Tibial artery (tissue), 4 donors: ENCODE measurements around the gene GNB4.

Experiments
- DNase-seq, 2 donors: peaks; one replicate each; pipeline ENCODE4 v3.0.0-alpha.2; 2019
- H3K27ac ChIP-seq, 2 donors: fragments of 200-600 bp; sonication (generic) in 1 of 2; 1 replicate in 1 of 2; 2 replicates in 1 of 2; pipeline ENCODE4 v1.5.1; 2018 to 2019; ENCODE audit warnings: mild to moderate bottlenecking in 1 of 2
- H3K27me3 ChIP-seq, 2 donors: fragments of 200-600 bp; sonication (generic) in 1 of 2; one replicate each; pipeline versions ENCODE4 v1.5.1 to v1.6.0; 2016 to 2019
- H3K36me3 ChIP-seq, 3 donors: fragments of 200-600 bp; sonication (generic) in 2 of 3; one replicate each; pipeline ENCODE4 v1.5.1; 2016 to 2019; ENCODE audit warnings: mild to moderate bottlenecking in 2 of 3
- H3K4me1 ChIP-seq, 4 donors: fragments of 200-600 bp; sonication (generic) in 2 of 4; 1 replicate in 3 of 4; 2 replicates in 1 of 4; pipeline ENCODE4 v1.5.1; 2016 to 2019
- H3K4me3 ChIP-seq, 2 donors: fragments of 200-600 bp; sonication (generic) in 1 of 2; 1 replicate in 1 of 2; 2 replicates in 1 of 2; pipeline ENCODE4 v1.5.1; 2018 to 2019; ENCODE audit warnings: mild to moderate bottlenecking in 2 of 2
- H3K9me3 ChIP-seq, 3 donors: fragments of 200-600 bp; sonication (generic) in 1 of 3; one replicate each; pipeline ENCODE4 v1.5.1; 2016 to 2019
- intact Hi-C: fragments of 100-400 bp; cut with DNase I; formaldehyde crosslinking; loops from one replicate; pipeline ENCODE4 v1.15.0; 2023; ENCODE audit warnings: low total_unique reads
- TF ChIP-seq, protein P1 (sequence below), 2 experiments: fragments of 200-600 bp in 1 of 2; fragments of 450-650 bp in 1 of 2; IDR thresholded peaks; one replicate each; pipeline ENCODE4 v1.5.1; 2017 to 2019; ENCODE audit warnings: antibody characterized with exemption in 2 of 2, mild to moderate bottlenecking in 1 of 2, moderate library complexity in 1 of 2

Gene GNB4

DNA sequence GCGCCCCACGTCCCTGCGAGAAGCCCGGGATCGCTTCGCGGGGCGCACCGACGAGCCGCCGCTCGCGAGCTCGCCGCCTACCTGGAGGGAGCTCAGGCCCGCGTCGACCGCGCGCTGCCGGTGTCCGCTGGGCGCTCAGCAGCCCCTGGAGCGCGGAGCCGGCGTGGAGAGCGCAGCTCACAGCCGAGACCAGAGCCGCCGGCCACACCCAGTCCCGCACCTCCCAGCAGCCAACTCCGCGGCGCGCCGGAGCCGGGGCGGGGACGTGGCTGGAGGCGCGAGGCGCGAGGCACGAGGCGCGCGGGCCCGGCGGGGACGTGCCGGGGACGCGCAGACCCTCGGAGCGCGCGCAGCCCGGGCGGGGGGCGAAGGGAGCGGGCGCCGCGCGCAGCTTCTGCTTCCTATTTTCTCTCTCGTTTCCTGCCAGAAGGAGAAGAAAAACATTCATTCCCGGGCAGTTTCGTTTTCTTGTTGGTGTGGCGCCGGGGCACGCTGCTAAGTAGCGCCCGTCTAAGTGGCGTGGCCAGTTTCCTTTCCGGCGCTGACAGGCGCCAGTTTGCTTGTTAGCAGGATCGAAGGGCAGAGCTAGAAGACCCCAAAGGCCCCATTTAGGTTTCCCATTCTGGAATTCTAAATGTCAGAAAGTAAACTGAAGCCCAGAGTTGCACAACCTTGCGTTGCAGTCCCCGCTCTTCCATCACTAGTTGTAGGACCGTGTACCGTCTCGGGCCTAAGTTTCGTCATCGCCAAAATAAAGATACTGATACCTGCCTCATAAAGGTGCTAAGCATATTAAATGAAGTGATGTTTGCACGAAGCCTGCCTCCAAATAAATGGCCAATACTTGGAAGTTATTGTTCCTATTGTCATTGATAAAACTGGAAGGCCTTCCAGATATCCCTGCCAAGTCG, at the start of gene GNB4:
Gene GNB4 (minus strand): TSS at position 206 of the 911 bp plus-strand sequence. CDS start 25,270 bp downstream, outside the sequence.
- H3K4me1 ChIP-seq, result peaks cover 0 to 39% (median 17%) of the 10 kb centered on the region in 4 donors

DNA sequence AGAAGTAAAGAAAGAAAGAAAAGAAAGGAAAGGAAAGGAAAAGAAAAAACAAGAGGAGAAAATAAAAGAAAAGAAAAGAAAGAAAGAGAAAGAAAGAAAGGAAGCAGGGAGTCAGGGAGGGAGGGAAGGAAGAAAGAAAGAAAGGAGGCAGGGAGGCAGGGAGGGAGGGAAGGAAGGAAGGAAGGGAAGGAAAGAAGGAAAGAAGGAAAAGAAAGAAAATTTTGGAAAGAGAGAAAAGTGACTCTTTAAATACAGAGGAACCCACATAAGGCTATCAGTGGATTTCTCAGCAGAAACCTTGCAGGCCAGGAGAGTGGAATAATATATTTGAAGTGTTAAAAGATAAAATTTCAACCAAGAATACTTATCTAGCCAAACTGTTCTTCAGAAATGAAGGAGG, 44.2 kb upstream of the GNB4 start:
- H3K36me3 ChIP-seq, result no peaks in the 10 kb centered on the region
- DNase-seq, result no peak
- no peak overlapping the region for H3K27ac ChIP-seq
- no peaks in the 10 kb centered on the region for H3K4me1 ChIP-seq
- no peaks in the 10 kb centered on the region for H3K27me3 ChIP-seq
- H3K9me3 ChIP-seq, result peaks cover 10 to 53% (median 26%) of the 10 kb centered on the region in 3 donors
- intact Hi-C loops, result no loop called here
- H3K4me3 ChIP-seq, result no peak overlapping the region
- TF ChIP-seq, protein P1, sequence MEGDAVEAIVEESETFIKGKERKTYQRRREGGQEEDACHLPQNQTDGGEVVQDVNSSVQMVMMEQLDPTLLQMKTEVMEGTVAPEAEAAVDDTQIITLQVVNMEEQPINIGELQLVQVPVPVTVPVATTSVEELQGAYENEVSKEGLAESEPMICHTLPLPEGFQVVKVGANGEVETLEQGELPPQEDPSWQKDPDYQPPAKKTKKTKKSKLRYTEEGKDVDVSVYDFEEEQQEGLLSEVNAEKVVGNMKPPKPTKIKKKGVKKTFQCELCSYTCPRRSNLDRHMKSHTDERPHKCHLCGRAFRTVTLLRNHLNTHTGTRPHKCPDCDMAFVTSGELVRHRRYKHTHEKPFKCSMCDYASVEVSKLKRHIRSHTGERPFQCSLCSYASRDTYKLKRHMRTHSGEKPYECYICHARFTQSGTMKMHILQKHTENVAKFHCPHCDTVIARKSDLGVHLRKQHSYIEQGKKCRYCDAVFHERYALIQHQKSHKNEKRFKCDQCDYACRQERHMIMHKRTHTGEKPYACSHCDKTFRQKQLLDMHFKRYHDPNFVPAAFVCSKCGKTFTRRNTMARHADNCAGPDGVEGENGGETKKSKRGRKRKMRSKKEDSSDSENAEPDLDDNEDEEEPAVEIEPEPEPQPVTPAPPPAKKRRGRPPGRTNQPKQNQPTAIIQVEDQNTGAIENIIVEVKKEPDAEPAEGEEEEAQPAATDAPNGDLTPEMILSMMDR (IDR thresholded peaks at IDR 0.05), result no peak

More for the DNA sequence above, at the start of gene GNB4:
- peak within 1 kb of the TSS; percentile 93 to 98 for H3K27ac ChIP-seq
- DNase-seq, result peak; percentile 82 to 92
- TF ChIP-seq, protein P1 (IDR thresholded peaks at IDR 0.05), result no peak
- H3K36me3 ChIP-seq, result no peaks in the 10 kb centered on the region
- intact Hi-C loops, result no loop called here
- peak within 1 kb of the TSS; percentile 75 to 92 for H3K4me3 ChIP-seq
- H3K9me3 ChIP-seq, result no peaks in the 10 kb centered on the region
- H3K27me3 ChIP-seq, result no peaks in the 10 kb centered on the region

DNA sequence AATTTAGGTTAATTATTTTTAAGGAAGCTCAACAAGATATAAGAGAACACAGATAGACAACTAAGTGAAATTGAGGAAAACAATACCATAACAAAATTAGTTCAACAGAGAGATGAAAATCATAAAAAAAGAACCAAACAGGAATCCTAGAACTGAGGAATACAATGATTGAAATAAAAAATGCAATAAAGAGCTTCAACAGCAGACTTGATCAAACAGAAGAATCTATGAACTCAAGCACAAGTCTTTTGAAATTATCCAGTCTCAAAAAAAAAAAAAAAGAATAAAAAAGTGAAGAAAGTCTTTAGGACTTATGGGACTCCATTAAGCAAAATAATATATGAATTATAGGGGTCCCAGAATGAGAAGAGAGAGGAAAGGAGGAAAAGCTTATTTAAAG, 42.0 kb upstream of the GNB4 start:
- Histone ChIP-seq H3K4me1 (no peaks in the 10 kb centered on the region), H3K27ac (no peak overlapping the region), H3K27me3 (no peaks in the 10 kb centered on the region), H3K9me3 (peaks cover 10 to 53% (median 26%) of the 10 kb centered on the region in 3 donors), H3K36me3 (no peaks in the 10 kb centered on the region), H3K4me3 (no peak overlapping the region)
- TF ChIP-seq, protein P1 (IDR thresholded peaks at IDR 0.05), result no peak
- no peak for DNase-seq
- intact Hi-C loops, result no loop called here

DNA sequence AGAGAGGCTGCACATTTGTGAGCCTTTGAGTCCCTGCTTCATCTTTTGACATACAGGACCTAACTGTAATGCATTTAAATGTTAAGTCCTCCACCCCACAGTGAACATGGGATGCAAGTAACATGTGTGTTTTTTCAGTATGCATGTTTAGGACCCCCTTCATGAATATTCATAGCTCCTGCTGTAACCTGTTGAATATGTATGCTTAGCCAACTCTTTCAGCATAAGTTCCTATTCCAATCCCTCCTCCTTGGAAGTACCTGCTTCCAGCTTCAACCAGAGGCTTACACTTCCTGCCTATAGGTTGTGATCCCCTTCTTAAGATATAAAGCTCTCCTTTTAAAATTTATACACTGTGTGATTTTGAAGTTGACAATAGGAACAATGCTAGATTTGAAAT, 36.9 kb upstream of the GNB4 start:
- H3K27me3 ChIP-seq, result no peaks in the 10 kb centered on the region
- H3K4me3 ChIP-seq, result no peak overlapping the region
- no peak overlapping the region for H3K27ac ChIP-seq
- intact Hi-C loops, result no loop called here
- no peaks in the 10 kb centered on the region for H3K4me1 ChIP-seq
- H3K36me3 ChIP-seq, result no peaks in the 10 kb centered on the region
- DNase-seq, result no peak
- H3K9me3 ChIP-seq, result peaks cover 5 to 20% (median 8%) of the 10 kb centered on the region in 3 donors
- TF ChIP-seq, protein P1 (IDR thresholded peaks at IDR 0.05), result no peak

DNA sequence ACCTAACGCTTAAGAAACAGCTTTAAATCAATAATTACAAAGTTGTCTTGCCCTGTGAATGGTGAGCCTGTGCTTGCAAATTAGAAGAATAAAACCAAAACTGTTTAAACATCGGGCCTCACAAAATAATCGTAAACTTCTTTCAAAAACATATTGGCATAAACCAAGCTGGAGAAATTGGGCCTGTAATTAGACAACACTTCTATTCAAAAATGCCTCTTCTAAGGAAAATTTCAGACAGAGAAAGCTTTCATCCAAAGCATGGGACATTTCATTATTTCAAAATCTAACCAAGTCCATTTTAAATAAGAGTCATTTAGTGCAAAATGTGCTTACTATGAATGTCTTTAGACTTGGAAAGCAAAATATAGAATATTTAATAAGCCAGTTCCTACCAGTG, 35.5 kb upstream of the GNB4 start:
- intact Hi-C loops, result no loop called here
- TF ChIP-seq, protein P1 (IDR thresholded peaks at IDR 0.05), result no peak
- Histone ChIP-seq H3K4me3 (no peak overlapping the region), H3K4me1 (no peaks in the 10 kb centered on the region), H3K27me3 (no peaks in the 10 kb centered on the region), H3K27ac (no peak overlapping the region), H3K36me3 (no peaks in the 10 kb centered on the region), H3K9me3 (peaks cover 0 to 8% (median 0%) of the 10 kb centered on the region in 3 donors)
- no peak for DNase-seq
